GM19035 (cell line): ENCODE results near the gene CD300A.

Experiments
- ATAC-seq: cut with Tn5 transposase; IDR thresholded peaks from one replicate; pipeline ENCODE4 v1.9.1; 2021; ENCODE audit not compliant: unreplicated experiment

The CD300A gene

GRCh38 chr17:74439691-74440567 is 26.5 kb upstream of the CD300A start:
- ATAC-seq = no peak

- ATAC-seq = no peak
Observed at GRCh38 chr17:74441537-74441936, 24.9 kb upstream of the CD300A start.

- ATAC-seq = no peak
Observed at GRCh38 chr17:74442291-74442669, 24.2 kb upstream of the CD300A start.

- ATAC-seq = peak; percentile 62
Observed at GRCh38 chr17:74442670-74443515, 23.5 kb upstream of the CD300A start.

GRCh38 chr17:74443516-74444296 is 22.7 kb upstream of the CD300A start:
- ATAC-seq = no peak

- no peak for ATAC-seq
Observed at GRCh38 chr17:74444406-74444805, 22.0 kb upstream of the CD300A start.

GRCh38 chr17:74445158-74445557 is 21.3 kb upstream of the CD300A start:
- ATAC-seq = no peak

- ATAC-seq = no peak
Observed at GRCh38 chr17:74446551-74447500, 19.6 kb upstream of the CD300A start.

- ATAC-seq = no peak
Observed at GRCh38 chr17:74447628-74448159, 18.7 kb upstream of the CD300A start.

GRCh38 chr17:74448756-74449155 is 17.7 kb upstream of the CD300A start:
- ATAC-seq = no peak

GRCh38 chr17:74449306-74449705 is 17.1 kb upstream of the CD300A start:
- ATAC-seq = no peak

GRCh38 chr17:74449773-74450172 is 16.7 kb upstream of the CD300A start:
- ATAC-seq = no peak

GRCh38 chr17:74450231-74450630 is 16.2 kb upstream of the CD300A start:
- no peak for ATAC-seq

GRCh38 chr17:74450925-74451403 is 15.5 kb upstream of the CD300A start:
- ATAC-seq = no peak

GRCh38 chr17:74451557-74451956 is 14.9 kb upstream of the CD300A start:
- no peak for ATAC-seq

GRCh38 chr17:74452033-74452840 is 14.2 kb upstream of the CD300A start:
- ATAC-seq = no peak

GRCh38 chr17:74452841-74453661 is 13.4 kb upstream of the CD300A start:
- no peak for ATAC-seq

GRCh38 chr17:74453665-74454196 is 12.7 kb upstream of the CD300A start:
- ATAC-seq = peak; percentile 38
